ENCODE data around the gene UNC93A.
"Not testable (repeated sequence)": the region's sequence is repeated elsewhere in the genome, so short reads cannot be mapped to it uniquely, and the experiment has no call there.

The UNC93A gene

DNA sequence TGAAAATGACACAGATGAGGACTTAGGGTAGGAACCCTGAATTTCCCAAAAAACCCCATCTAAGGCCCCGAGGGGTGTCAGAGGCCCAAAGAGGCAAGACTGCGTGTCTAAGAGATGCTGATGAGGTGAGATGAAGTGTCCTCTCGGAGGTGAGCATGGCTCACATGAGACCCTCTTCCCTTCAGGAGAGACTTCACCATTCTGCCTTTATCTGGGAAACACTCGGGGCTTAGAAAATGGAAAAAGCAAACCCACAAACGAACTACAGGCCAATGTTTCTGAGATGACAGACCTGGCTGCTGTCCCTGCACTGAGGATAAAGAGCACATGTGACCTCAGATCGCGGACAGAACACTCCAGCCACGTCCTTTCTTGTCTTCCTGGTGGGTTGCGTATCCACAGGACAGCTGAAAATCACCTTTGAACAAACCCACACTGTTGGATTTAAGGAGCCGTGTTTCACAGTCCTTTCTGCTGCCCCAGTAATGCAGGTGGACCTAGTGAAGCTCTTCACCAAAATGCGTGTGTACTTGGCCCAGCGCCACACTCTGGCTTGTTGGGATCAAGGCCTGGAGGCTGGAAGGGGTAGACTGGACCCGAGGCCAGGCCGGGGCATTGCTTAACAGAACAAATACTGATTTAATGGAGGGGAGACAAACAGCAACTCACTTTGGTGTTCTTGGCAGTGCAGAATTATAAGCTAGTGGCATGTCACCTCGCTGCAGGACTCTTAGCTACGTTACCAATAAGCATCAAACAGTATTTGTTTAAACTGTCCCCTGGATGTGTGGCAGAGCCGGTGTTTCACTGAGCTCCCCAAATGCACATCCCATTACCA is 18.5 kb downstream of the UNC93A start:
- not testable (repeated sequence) for DNase-seq (ENCODE audit: low read depth, low spot score)

DNA sequence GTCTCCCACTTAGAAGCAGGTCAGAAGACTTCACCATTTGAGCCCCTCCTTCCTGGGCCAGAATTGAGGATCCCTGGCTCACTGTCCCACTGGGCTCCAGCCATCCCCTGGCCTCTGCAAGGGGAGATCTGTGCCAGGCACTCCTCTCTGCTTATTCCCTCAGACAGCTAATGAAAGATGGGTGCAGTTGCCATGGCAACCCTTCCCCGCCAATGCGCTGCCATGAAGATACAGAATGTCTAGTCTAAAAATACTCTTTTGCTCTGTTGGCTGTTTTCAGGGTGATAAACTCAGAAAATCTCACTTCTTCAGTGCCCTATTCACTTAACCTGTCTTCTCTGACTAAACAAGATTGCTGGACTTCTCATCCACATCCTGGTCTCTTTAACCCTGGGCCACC is 20.2 kb downstream of the UNC93A start:
- DNase-seq (ENCODE audit: low read depth, low spot score): no peak

DNA sequence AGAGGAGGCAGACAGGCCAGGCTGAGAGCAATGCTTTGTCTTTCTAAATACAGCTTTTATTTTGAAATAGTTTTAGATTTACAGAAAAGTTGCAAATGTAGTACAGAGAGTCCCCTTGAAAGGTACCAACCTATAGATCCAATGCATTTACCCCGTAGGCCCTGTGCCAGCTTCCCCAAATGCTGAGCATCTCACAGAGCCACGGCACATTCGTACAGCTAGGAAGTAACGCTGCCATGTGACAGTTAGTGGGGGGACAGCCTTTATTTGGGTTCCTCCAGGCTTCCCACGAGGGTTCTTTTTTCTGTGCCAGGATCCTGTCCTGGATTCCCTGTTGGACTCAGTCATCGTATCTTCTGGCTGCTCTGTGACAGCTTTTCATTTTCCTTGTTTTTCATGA is 20.6 kb downstream of the UNC93A start:
- not testable (repeated sequence) for DNase-seq (ENCODE audit: low read depth, low spot score)

DNA sequence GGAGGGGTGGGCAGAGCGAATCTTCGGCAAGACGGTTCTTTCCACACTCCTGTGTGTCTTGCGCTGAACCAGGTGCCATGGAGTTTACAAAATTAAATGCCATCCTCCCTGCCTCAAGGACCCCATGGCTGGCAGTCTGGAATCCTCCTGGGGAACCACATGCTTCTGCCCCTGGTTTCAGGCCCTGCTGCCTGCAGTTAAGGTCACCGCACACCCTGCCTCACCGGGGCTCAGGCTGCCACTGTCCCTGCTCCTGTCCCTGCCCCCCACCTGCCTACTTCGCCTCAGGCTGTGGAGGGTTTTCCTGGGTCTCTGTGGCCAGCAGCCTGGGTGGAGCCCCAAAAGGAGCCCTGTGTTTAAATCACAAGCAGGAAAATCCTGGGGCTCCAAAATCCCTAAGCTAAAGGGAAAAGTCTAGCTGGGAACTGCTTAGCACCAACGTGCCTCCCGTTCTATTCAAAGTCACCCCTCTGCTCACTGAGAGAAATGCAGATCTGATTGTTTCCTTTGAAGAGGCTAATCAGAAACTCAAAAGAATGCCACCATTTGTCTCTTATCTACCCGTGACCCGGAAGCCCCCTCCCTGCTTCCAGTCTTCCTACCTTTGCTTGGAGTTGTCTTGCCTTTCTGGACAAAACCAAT is 23.2 kb downstream of the UNC93A start:
- no peak for DNase-seq (ENCODE audit: low read depth, low spot score)

DNA sequence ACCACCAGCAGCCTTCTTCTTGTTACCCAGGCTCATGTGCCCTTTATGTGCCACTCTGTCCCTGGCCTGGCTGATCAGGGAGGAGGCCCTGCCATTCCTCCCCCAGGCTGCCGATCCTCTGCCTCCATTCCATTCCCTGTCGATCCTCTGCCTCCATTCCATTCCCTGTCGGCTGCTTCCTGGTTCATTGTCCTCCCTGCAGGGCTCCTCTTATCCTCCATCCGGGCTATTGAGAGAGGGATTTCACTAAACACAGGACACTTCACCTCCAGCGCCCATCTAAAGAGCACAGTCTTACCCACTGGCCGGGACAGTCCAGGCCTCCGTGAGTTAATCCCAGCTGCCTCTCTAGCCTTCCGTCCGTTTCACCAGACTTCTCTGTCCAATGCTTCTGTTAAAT is 26.1 kb downstream of the UNC93A start:
- no peak for DNase-seq (ENCODE audit: low read depth, low spot score)

DNA sequence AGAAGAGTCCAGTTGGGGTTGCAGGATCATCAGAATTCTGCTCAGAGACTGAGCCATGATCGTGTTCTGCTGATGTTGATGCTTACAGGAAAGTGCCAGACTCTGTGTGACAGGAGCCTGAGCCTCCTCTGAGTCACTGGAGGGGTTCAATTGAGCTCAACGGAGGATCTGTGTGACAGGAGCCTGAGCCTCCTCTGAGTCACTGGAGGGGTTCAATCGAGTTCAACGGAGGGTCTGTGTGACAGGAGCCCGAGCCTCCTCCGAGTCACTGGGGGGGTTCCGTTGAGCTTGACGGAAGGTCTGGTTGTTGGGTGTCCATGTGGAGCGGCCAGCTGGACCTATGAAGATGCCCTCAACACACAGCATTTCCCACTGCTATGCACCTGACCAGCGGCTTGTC is 27.2 kb downstream of the UNC93A start:
- DNase-seq (ENCODE audit: low read depth, low spot score): not testable (repeated sequence)

DNA sequence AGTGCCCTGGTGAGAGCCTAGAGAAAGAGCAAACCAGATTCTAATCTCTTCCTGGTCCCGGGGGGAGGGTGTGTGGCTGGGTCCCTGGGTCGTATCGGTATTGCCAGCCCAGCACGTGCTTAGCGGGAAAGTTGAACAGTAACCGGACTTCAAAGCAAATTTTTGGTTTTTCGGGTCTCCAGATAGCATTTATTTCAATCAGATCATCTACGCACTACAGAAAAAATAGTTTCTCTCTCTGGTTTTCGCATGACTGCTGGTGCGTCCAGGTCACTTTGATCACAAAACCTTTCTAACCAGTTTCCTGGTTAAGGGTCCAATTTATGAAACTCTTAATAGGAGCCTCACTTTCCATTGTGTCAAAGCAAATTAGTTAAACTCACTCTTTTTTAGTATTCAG is 27.7 kb downstream of the UNC93A start:
- DNase-seq (ENCODE audit: low read depth, low spot score): not testable (repeated sequence)

DNA sequence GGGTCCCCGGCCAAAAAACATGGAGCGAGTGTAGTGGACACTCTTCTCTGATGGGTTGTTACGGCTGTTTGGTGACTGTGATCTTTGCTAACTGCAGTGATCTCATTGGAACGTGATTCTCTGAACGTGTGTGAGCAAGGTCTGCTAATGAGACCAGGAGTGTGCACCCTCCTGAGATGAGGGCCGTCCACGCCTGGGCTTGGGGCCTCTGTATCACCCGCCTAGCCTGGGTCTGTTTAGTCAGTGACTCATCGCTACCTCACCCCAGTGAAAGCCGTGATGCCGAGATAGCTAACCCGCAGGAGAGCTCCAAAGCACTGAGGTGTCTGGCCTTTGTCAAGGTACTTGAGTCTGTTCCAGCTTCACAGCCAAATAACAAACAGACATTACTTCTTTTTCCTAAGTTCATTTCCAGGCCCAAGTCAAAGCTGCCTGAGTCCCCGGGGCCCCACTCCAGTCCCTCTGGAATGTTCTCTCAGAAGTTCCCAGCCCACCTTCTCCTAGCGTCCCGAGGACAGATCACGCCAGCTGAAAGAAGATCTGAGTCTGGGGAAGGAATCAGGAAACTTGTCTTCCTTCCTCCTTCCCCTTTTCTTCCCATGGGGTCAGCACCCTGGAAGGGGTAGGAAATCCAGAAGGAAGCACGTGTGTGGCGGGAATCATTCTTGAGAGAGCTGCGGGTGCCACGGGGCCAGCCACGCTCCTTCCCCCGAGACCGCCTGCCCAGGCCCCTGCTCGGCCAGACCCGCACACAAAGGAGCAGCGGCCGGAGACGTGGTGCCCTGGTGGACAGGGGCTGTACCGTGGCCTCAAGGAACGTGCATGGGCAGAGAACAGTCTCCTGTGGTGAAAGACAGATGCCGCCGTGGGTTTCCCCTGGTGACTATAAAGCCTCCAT is 29.0 kb downstream of the UNC93A start:
- DNase-seq (ENCODE audit: low read depth, low spot score): not testable (repeated sequence)

DNA sequence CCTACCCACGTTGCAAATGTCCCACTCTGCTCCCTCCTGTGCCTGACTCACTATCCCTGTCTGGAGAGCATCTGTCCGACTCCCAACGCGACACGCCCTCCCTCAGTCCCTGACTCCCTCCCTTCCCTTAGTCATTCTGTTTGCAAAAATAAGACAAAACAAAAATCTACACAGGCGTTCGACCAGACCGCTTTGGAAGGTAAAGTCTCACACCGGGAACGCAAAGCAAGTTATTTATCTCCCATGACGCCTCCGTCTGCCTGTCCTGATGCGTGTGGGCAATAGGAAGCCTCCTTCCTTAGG is 29.6 kb downstream of the UNC93A start:
- not testable (repeated sequence) for DNase-seq (ENCODE audit: low read depth, low spot score)

DNA sequence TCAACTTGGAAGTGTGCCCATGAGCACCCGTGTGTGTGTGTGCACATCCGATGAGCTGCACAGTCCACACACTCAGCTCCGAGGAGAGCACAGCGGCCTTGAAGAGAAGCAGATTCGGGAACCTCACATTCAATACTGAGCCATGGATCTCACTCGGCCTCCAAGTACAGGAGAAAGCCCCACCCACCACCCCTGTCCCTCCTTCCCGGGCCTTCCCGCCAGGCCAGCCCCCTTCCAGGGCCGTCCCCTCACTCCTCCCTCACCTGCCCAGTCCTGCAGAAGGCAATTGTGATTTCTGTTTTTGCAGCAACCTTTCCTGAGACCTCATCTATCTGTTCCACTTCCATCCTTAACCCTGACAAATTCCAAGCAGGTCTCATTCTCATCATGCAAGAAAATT is 30.1 kb downstream of the UNC93A start:
- DNase-seq (ENCODE audit: low read depth, low spot score): not testable (repeated sequence)

DNA sequence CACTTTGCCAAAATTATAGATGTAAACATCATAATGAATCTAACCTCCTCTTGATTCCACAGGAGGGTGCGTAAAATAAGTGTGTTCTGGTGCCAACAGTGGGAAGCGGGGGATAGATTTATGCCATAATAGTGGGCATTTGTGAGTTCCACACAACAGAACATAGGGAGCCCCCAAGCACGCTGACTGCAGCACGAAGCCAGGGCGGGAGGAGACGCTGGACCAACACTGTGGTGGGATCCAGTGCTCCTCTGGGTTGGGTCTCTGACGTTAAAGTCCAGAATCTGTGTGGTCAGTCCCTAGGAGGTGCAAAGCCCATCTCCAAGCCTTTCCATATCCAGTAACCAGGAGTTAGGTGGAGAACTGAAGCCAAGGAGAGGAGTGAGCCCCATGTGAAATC is 32.0 kb downstream of the UNC93A start:
- no peak for DNase-seq (ENCODE audit: low read depth, low spot score)

DNA sequence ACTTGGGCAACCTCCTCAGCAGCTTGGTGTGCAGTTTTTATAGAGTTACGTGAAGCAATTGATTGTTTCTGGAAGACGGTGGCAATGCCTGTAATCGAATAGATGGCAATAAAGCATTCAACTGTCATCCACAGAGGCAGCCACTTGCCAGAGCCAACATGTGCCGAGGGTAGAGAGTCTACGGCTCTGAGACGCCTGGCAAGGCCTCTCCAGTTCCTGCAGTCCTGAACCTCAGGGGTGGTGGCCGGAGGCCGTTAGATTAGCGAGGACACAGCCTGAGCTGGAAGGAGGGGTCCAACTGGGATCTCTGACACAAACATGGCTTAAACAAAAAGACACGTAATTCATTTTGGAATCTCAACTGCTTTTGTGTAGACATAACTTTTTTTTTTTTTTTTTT is 33.0 kb downstream of the UNC93A start:
- DNase-seq (ENCODE audit: low read depth, low spot score): no peak

DNA sequence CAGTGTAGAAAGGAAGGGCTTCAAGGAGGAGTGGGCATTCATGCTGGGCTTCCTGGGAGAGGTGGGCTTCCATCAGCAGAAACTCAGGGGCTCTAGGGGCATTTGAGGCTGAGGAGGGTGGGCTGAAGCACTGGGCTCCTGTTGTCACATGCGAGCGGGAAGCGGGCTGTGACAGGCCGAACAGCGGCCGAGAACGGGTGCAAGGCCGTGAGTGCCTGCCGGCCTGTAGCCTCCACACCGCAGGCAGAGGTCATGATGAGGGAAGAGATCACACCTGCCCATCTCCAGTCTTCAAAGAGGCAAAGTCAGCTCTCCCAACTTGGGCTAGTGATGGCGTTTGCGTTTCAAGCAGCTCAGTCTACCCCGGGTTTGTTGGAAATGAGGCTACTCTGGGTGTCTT is 34.7 kb downstream of the UNC93A start:
- DNase-seq (ENCODE audit: low read depth, low spot score): no peak

DNA sequence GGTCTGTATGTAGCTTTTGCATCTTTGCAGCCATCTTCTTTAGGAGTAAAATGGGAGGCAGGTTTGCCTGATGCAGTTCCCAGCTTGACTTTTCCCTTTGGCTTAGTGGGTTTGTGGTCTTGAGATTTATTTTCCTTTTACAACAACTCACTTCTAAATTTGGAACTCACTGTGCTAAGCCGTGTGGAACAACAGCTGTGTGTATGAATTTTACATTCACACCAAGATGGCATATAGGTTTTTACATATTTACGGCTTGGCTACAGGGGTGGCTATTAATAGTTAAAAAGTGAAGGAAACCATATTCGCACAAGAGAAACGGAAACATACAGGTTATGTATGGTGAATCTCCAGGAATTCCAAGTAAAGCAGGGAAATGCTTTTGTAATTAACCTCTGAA is 36.3 kb downstream of the UNC93A start:
- DNase-seq (ENCODE audit: low read depth, low spot score): no peak

DNA sequence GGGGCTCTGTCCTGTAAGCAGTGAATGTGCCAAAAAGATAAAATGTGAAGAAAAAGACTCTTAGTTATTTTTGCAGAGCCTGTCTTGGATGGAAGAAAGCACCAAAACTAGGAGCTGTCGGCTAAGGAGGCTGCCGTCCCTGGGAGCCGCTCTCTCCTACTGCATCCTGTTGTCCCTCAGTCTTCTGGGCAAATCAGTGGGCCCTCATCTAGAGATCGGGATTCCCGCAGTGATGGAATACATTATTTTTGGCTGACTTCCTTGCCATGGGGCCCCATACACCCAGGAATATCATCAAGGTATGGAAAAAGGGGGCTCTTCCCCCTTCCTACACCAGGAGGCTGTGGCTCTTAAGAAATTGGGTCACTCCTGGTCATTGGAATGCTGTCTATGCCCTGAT is 37.0 kb downstream of the UNC93A start:
- no peak for DNase-seq (ENCODE audit: low read depth, low spot score)

DNA sequence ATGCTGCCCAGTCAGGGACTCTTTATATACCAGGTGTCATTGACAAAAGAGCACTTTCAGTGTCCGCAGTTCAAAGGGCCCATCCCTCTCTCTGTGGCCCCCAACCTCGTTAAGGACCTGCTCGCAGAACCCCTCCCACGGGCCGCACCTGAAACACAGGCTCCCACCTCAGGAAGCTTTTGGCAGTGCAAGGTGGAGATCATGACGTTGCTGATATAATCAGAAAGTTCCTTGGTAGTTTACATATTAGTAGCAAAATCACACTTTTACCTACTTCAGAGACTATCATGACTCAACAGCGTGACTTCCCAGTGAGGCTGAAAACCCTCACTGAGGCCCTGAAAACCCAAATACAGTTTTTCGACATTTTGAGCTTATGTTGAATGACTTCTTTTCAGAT is 37.9 kb downstream of the UNC93A start:
- DNase-seq (ENCODE audit: low read depth, low spot score): no peak

DNA sequence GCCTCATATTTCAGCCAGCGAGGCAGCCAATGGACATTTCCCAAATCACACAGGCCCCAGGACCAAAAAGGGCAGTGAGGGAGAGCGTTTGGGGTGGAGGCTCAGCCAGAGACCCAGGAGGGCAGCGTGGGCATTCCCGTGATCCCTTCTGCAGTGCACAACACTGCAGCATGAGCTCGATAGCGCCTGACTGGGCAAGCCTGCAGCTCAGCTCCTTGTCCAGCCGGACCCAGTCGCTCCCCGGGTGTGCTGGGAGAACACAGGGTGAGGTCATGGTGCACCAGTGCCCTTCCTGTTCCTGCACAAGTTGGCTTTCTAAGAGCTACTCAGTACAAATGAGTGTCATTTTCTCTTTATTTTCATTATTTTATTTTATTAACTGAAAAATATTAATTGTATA is 39.6 kb downstream of the UNC93A start:
- no peak for DNase-seq (ENCODE audit: low read depth, low spot score)

DNA sequence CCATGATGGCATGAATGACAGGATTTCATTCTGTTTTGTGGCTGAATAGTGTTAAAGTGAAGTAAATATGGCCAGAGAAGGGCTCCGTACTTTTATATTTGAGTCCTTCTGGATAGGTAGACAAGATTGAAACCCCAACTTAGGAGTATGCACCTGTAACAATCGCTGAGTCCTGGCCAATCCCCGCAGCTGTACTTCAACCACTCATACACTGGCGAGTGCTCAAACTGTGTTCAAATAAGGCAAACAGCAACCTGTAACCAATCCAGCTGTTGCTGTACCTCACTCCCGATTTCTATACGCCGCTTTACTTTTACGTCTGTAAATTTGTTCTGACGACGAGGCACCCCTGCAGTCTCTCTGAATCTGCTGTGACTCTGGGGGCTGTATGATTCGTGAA is 40.5 kb downstream of the UNC93A start:
- no peak for DNase-seq (ENCODE audit: low read depth, low spot score)

DNA sequence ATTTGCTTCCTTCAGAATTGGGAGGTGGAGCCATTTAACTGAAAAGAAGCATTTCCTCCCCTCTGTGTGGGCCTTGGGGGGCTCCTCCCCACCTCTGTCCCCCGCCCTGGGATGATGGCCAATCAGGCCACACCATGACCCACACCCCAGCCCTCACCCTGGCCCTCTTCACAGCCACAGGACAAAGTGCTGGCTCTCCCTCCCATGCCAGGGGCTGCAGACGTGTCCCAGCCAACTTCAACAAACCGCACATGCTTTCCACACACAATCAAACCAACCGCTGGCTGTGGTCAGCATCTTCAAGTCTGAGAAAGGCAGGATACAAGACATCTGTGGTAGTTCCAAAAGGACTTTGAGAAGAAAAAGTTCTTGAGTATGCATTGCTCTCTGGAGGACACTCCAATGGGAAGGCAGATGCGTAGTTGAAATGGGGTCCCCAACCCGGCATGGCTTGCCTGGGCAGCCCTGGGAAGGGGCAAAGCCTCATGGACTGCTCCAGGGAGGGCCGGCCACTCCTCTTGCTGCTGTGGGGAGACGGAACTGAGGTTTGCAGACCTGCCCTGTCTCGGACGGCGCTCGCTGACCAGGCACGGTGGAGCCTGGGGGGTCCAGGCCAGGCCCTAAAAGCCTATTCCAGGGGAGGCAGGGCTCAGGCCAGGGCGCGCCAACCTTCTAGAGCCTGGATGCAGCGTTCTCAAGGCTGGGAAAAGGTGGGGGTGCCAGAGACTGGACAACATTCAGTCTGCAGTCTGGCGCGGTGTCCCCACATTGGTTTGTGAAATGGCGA is 45.9 kb downstream of the UNC93A start:
- no peak for DNase-seq (ENCODE audit: low read depth, low spot score)

DNA sequence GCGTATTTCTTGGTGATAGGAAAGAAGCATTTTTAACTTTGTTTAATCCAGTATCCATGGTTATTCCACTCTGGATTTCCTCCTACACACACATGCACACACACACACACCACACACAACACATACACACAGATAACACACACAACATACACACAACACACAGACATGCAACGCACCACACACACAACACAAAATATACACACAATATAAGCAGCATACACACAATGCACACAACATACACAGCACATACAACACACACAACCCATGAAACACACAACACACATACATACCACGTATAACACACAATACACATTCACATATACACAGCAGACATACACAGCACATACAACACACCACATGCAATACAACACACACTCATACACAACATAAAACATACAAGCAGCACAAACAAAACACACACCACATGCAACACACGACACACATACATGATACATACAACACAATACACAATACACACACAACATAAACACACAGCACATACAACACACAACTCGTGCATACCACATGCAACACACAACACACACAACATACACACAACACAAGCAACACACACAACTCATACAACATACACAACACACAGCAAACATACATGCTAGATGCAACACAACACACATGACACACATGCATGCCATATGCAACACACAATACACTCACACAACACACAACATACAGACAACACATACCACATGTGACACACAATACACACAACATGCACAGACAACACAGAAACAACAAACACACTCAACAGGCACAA is 46.7 kb downstream of the UNC93A start:
- DNase-seq (ENCODE audit: low read depth, low spot score): no peak

DNA sequence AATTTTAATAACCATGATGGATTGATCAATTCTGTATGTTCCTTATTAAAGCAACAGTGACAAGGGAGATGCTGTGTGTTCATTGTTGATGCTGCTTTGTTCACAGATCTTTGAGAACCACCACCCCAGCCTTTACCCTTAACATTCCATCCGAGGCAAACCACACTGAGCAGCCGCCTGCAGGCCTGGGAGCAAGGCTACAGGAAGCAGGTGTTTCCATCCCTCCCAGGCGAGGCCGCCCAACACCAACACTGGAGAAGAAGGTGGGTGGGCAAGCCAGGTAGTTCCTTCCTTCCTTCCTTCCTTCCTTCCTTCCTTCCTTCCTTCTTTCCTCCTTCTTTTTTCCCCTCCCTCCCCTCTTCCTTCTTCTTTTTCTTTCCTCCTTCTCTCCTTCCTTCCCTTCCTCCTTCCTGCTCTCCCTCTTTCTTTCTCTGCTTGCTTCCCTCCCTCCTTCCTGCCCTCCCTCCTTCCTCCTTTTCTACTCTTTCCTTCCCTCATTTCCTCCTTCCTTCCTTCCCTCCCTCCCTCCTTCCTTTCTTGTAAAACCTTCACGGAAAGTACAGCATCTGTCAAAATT is 47.5 kb downstream of the UNC93A start:
- no peak for DNase-seq (ENCODE audit: low read depth, low spot score)
